PC-9 (cell line): Measurements from ENCODE around the gene UBE3C. TPM values are rescaled to one million over a fixed set of nuclear protein-coding genes. Genes with fewer than 3 reads are reported as not detected.
"Not testable (repeated sequence)": the region's sequence is repeated elsewhere in the genome, so short reads cannot be mapped to it uniquely, and the experiment has no call there.

ENCODE experiments used
- BruUV-seq: library from RNA; stranded (reverse); fragments of 400-500 nt; replicated peaks from 2 replicates; lab custom pipeline; 2021; lab: Mats Ljungman, UMichigan
- CTCF ChIA-PET: fragments of 300-600 bp; sonication (Branson Sonifier 250); formaldehyde crosslinking; loops from one replicate; lab custom pipeline; 2022; ENCODE audit warnings: antibody characterized with exemption; lab: Charles Lee
- POLR2A ChIA-PET: fragments of 300-600 bp; sonication (Branson Sonifier 250); formaldehyde crosslinking; loops from one replicate; lab custom pipeline; 2022; ENCODE audit warnings: antibody characterized with exemption; ENCODE audit not compliant: unreplicated experiment; lab: Charles Lee
- DNase-seq, 2 experiments: peaks; one replicate each; pipeline versions ENCODE4 v3.0.0 to v3.0.0-alpha.2; 2015 to 2022; ENCODE audit warnings: mixed read lengths in 1 of 2
- H2AFZ ChIP-seq: fragments of 200-600 bp; sonication (generic); 2 replicates; pipeline ENCODE4 v1.8.1; 2017; ENCODE audit warnings: antibody characterized with exemption
- H3F3A ChIP-seq: fragments of 200-600 bp; sonication (generic); 2 replicates; pipeline ENCODE4 v1.8.1; 2017; ENCODE audit warnings: antibody characterized with exemption, mild to moderate bottlenecking, low read depth; ENCODE audit not compliant: insufficient read depth
- H3K27ac ChIP-seq: fragments of 200-600 bp; sonication (generic); 2 replicates; pipeline ENCODE4 v1.6.1; 2016; ENCODE audit warnings: mixed run types
- H3K27me3 ChIP-seq: fragments of 200-600 bp; sonication (generic); 2 replicates; pipeline ENCODE4 v1.6.1; 2016; ENCODE audit warnings: low read depth, mixed run types; ENCODE audit not compliant: insufficient read depth
- H3K36me3 ChIP-seq: fragments of 200-600 bp; sonication (generic); 2 replicates; pipeline ENCODE4 v1.6.1; 2016; ENCODE audit warnings: low read depth, mixed run types
- H3K4me1 ChIP-seq: fragments of 200-600 bp; sonication (generic); replicated peaks from 2 replicates; pipeline ENCODE4 v1.6.1; 2016; ENCODE audit warnings: mixed run types; ENCODE audit not compliant: insufficient read depth
- H3K4me2 ChIP-seq: fragments of 200-600 bp; sonication (generic); 2 replicates; pipeline ENCODE4 v1.6.1; 2017; ENCODE audit warnings: mixed run types
- H3K4me3 ChIP-seq: fragments of 200-600 bp; sonication (generic); 2 replicates; pipeline ENCODE4 v1.6.1; 2016; ENCODE audit warnings: mixed run types
- H3K79me2 ChIP-seq: fragments of 200-600 bp; sonication (generic); 2 replicates; pipeline ENCODE4 v1.6.1; 2017; ENCODE audit warnings: low read depth, mixed run types
- H3K9me2 ChIP-seq: fragments of 200-600 bp; sonication (generic); 2 replicates; pipeline ENCODE4 v1.8.1; 2017; ENCODE audit warnings: mild to moderate bottlenecking; ENCODE audit not compliant: insufficient read depth
- H3K9me3 ChIP-seq: fragments of 200-600 bp; sonication (generic); 2 replicates; pipeline ENCODE4 v1.8.1; 2016; ENCODE audit warnings: low read depth; ENCODE audit not compliant: insufficient read depth
- H4K20me1 ChIP-seq: fragments of 200-600 bp; sonication (generic); 2 replicates; pipeline ENCODE4 v1.8.1; 2017; ENCODE audit not compliant: insufficient read depth
- EZH2 ChIP-seq: fragments of 200-600 bp; sonication (generic); IDR thresholded peaks from 2 replicates; pipeline ENCODE4 v1.8.0; 2017; ENCODE audit warnings: antibody characterized with exemption, low read depth
- intact Hi-C: fragments of 100-400 bp; cut with micrococcal nuclease; formaldehyde crosslinking; loops from one replicate; pipeline ENCODE4 v1.10.0; 2022; ENCODE audit not compliant: unreplicated experiment
- total RNA-seq: library from RNA; stranded (reverse); gene quantifications from 2 replicates; pipeline ENCODE4 v1.2.3, GENCODE V29; 2021
- TF ChIP-seq, protein P1 (sequence below): fragments of 200-600 bp; sonication (generic); conservative IDR thresholded peaks from 2 replicates; pipeline ENCODE4 v1.6.1; 2017; ENCODE audit warnings: mixed run types, antibody characterized with exemption, mild to moderate bottlenecking, moderate library complexity

UBE3C gene
- total RNA-seq, 1 experiment from 2014 or later: 77.6 TPM

- ChIA-PET CTCF (no interaction called here), POLR2A (no interaction called here)
- Histone ChIP-seq H3K36me3 (peaks cover 21% of the 10 kb centered on the region), H3K9me2 (no peaks in the 10 kb centered on the region), H3K4me2 (no peak overlapping the region), H3K79me2 (no peaks in the 10 kb centered on the region), H3K27me3 (no peaks in the 10 kb centered on the region), H2AFZ (no peak overlapping the region), H4K20me1 (peaks cover 6% of the 10 kb centered on the region; the same call in 1 of the 2 replicates), H3K4me1 (no peaks in the 10 kb centered on the region), H3K4me3 (no peak overlapping the region), H3F3A (peaks cover 22% of the 10 kb centered on the region; the same call in 1 of the 2 replicates), H3K9me3 (no peaks in the 10 kb centered on the region), H3K27ac (no peak overlapping the region)
- intact Hi-C loops: no loop called here
- no peak for DNase-seq
- no TSS peak for BruUV-seq
- TF ChIP-seq, protein P1, sequence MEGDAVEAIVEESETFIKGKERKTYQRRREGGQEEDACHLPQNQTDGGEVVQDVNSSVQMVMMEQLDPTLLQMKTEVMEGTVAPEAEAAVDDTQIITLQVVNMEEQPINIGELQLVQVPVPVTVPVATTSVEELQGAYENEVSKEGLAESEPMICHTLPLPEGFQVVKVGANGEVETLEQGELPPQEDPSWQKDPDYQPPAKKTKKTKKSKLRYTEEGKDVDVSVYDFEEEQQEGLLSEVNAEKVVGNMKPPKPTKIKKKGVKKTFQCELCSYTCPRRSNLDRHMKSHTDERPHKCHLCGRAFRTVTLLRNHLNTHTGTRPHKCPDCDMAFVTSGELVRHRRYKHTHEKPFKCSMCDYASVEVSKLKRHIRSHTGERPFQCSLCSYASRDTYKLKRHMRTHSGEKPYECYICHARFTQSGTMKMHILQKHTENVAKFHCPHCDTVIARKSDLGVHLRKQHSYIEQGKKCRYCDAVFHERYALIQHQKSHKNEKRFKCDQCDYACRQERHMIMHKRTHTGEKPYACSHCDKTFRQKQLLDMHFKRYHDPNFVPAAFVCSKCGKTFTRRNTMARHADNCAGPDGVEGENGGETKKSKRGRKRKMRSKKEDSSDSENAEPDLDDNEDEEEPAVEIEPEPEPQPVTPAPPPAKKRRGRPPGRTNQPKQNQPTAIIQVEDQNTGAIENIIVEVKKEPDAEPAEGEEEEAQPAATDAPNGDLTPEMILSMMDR: no peak
- no peak for TF ChIP-seq EZH2
Measured at GRCh38 chr7:157248659-157249058, 109.9 kb downstream of the UBE3C start.

DNA sequence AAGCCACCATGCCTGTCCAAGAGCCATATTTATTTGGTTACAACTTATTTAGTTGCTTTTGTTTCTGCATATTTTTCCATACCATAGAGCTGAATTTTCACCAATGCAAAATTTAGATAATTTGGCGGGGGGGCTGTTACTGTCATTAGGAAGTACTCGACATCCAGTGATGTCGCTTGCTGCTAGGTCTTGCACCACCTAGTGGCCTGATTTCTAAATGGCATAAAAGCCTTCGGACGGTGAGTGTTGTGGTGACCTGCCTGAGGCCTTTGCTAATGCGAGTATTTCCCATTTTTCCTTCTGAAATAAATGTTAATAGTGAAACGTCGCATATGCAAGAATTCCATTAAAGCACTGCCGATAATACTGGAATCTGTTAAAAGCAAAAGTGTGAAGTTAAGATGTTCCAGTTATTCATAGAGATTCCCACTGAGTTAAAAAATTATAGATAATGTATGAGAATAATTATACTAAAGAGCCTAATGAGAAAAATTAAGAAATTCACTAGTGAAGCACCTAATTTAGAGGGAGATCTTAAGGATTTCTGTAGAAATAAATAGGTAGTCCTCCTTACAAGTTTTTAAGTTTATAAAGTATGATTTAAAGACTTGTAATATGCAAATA lies 112.0 kb downstream of the UBE3C start:
- H3K36me3 ChIP-seq: peaks cover 30% of the 10 kb centered on the region
- no peak overlapping the region for H2AFZ ChIP-seq
- peaks cover 6% of the 10 kb centered on the region; the same call in 1 of the 2 replicates for H4K20me1 ChIP-seq
- H3K9me2 ChIP-seq: no peaks in the 10 kb centered on the region
- TF ChIP-seq, protein P1: peak; percentile 93
- TF ChIP-seq EZH2: no peak
- ChIA-PET POLR2A (no interaction called here), CTCF (no interaction called here)
- peaks cover 18% of the 10 kb centered on the region; the same call in 1 of the 2 replicates for H3F3A ChIP-seq
- no peaks in the 10 kb centered on the region for H3K27me3 ChIP-seq
- H3K79me2 ChIP-seq: no peaks in the 10 kb centered on the region
- H3K27ac ChIP-seq: no peak overlapping the region
- H3K4me2 ChIP-seq: no peak overlapping the region
- intact Hi-C loops: loop anchor here (5.0 kb wide), 1 partner anchor 343 kb away; no protein-coding TSS in a partner anchor
- no peak overlapping the region for H3K4me3 ChIP-seq
- BruUV-seq: no TSS peak
- no peaks in the 10 kb centered on the region for H3K4me1 ChIP-seq
- no peaks in the 10 kb centered on the region for H3K9me3 ChIP-seq
- peak in 1 of 2 experiments; percentile 47 for DNase-seq

DNA sequence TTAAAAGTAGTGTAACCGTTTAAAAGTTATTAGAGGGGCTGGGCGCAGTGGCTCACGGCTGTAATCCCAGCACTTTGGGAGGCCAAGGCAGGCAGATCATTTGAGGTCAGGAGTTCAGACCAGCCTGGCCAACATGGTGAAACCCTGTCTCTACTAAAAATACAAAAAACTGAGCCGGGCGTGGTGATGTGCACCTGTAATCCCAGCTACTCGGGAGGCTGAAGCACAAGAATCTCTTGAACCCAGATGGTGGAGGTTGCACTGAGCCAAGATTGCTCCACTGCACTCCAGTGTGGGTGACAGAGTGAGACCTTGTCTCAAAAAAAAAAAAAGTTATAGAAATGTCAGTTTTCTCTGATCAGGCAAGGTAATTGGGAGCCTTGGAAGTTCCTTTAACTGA lies 113.1 kb downstream of the UBE3C start:
- H3K4me3 ChIP-seq, H3K4me1 ChIP-seq, H3K9me3 ChIP-seq, CTCF ChIA-PET, POLR2A ChIA-PET, H4K20me1 ChIP-seq, H3K27me3 ChIP-seq, H3K4me2 ChIP-seq, BruUV-seq, H3K9me2 ChIP-seq, H3K27ac ChIP-seq, H2AFZ ChIP-seq, H3K79me2 ChIP-seq, DNase-seq: not testable (repeated sequence)
- intact Hi-C loops: loop anchor here (5.0 kb wide), 1 partner anchor 345 kb away; no protein-coding TSS in a partner anchor
- Histone ChIP-seq H3K36me3 (peaks cover 32% of the 10 kb centered on the region), H3F3A (peaks cover 18% of the 10 kb centered on the region; the same call in 1 of the 2 replicates)
